GM12878 (cell line): ENCODE results near the gene ITSN2.

ENCODE experiments used
- BHLHE40 ChIP-seq, 2 experiments: fragments of 450-650 bp in 1 of 2; IDR thresholded peaks; 2 replicates each; pipeline ENCODE4 v1.6.1; 2011 to 2017; ENCODE audit warnings: low read depth in 2 of 2, borderline replicate concordance in 1 of 2, improper control_type of control experiment in 1 of 2, low read length in 1 of 2, mild to moderate bottlenecking in 1 of 2
- ESRRA ChIP-seq: IDR thresholded peaks from 2 replicates; pipeline ENCODE4 v1.6.1; 2012; ENCODE audit warnings: mild to moderate bottlenecking, low read length, improper control_type of control experiment
- EZH2 ChIP-seq: IDR thresholded peaks from 2 replicates; pipeline ENCODE4 v1.6.1; 2012; ENCODE audit warnings: low read depth, mild to moderate bottlenecking, control low read depth, inconsistent platforms, low read length, borderline replicate concordance; ENCODE audit not compliant: control insufficient read depth
- KDM1A ChIP-seq: fragments of 200-600 bp; sonication (generic); IDR thresholded peaks from 2 replicates; pipeline ENCODE4 v1.6.1; 2016; ENCODE audit warnings: borderline replicate concordance
- KLF5 ChIP-seq: fragments of 450-650 bp; IDR thresholded peaks from 2 replicates; pipeline ENCODE4 v1.6.1; 2014; ENCODE audit warnings: mild to moderate bottlenecking; ENCODE audit not compliant: partially characterized antibody
- POLR2AphosphoS5 ChIP-seq: IDR thresholded peaks from 2 replicates; pipeline ENCODE4 v1.6.1; 2011; ENCODE audit warnings: mild to moderate bottlenecking, low read length, inconsistent platforms
- RBBP5 ChIP-seq: fragments of 200-600 bp; sonication (generic); conservative IDR thresholded peaks from 2 replicates; pipeline ENCODE4 v1.6.1; 2016
- RCOR1 ChIP-seq: conservative IDR thresholded peaks from 2 replicates; pipeline ENCODE4 v1.6.1; 2012; ENCODE audit warnings: low read depth, low read length, improper control_type of control experiment
- TBL1XR1 ChIP-seq: IDR thresholded peaks from 2 replicates; pipeline ENCODE4 v1.6.1; 2012; ENCODE audit warnings: low read depth, low read length, improper control_type of control experiment
- YBX1 ChIP-seq: fragments of 450-650 bp; IDR thresholded peaks from 2 replicates; pipeline ENCODE4 v1.6.1; 2016; ENCODE audit warnings: antibody characterized with exemption
- TF ChIP-seq, protein P1 (sequence below), 3 experiments: IDR thresholded peaks in 2 of 3; conservative IDR thresholded peaks in 1 of 3; 2 replicates each; pipeline ENCODE4 v1.5.1; 2011; ENCODE audit warnings: low read depth in 3 of 3, low read length in 3 of 3, mild to moderate bottlenecking in 3 of 3, control low read depth in 2 of 3, moderate library complexity in 2 of 3, inconsistent platforms in 1 of 3, mixed read lengths in 1 of 3; ENCODE audit not compliant: control insufficient read depth in 2 of 3, insufficient read depth in 1 of 3; ENCODE audit errors: extremely low read depth in 1 of 3
- TF ChIP-seq, protein P2 (sequence below): fragments of 450-650 bp; IDR thresholded peaks from 2 replicates; pipeline ENCODE4 v1.6.1; 2017; ENCODE audit warnings: mild to moderate bottlenecking

DNA sequence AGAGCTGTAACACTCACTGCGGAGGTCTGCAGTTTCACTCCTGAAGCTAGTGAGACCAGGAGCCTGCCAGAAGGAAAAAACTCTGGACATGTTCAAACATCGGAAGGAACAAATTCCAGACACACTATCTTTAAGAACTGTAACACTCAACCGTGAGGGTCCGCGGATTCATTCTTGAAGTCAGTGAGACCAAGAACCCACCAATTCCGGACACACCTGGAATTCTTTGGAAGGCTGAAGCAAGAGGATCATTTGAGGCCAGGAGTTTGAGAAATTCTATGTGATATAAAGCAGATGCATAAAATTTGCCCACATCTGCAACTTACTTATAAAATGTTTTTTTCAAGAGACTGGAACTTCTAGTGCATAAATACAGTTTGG, 43.5 kb upstream of the ITSN2 start:
- TF ChIP-seq, protein P1, sequence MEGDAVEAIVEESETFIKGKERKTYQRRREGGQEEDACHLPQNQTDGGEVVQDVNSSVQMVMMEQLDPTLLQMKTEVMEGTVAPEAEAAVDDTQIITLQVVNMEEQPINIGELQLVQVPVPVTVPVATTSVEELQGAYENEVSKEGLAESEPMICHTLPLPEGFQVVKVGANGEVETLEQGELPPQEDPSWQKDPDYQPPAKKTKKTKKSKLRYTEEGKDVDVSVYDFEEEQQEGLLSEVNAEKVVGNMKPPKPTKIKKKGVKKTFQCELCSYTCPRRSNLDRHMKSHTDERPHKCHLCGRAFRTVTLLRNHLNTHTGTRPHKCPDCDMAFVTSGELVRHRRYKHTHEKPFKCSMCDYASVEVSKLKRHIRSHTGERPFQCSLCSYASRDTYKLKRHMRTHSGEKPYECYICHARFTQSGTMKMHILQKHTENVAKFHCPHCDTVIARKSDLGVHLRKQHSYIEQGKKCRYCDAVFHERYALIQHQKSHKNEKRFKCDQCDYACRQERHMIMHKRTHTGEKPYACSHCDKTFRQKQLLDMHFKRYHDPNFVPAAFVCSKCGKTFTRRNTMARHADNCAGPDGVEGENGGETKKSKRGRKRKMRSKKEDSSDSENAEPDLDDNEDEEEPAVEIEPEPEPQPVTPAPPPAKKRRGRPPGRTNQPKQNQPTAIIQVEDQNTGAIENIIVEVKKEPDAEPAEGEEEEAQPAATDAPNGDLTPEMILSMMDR (IDR thresholded peaks at IDR 0.05 in 2 of 3, conservative IDR thresholded peaks at IDR 0.05 in 1 of 3; ENCODE audit: control insufficient read depth in 2 of 3, extremely low read depth in 1 of 3, insufficient read depth in 1 of 3, low read depth in 3 of 3, low read length in 3 of 3): no peak
- TF ChIP-seq BHLHE40 (IDR thresholded peaks at IDR 0.05; ENCODE audit: borderline replicate concordance in 1 of 2, low read depth in 2 of 2, low read length in 1 of 2): no peak
- no peak for TF ChIP-seq RCOR1
- TF ChIP-seq EZH2: no peak
- TF ChIP-seq, protein P2, sequence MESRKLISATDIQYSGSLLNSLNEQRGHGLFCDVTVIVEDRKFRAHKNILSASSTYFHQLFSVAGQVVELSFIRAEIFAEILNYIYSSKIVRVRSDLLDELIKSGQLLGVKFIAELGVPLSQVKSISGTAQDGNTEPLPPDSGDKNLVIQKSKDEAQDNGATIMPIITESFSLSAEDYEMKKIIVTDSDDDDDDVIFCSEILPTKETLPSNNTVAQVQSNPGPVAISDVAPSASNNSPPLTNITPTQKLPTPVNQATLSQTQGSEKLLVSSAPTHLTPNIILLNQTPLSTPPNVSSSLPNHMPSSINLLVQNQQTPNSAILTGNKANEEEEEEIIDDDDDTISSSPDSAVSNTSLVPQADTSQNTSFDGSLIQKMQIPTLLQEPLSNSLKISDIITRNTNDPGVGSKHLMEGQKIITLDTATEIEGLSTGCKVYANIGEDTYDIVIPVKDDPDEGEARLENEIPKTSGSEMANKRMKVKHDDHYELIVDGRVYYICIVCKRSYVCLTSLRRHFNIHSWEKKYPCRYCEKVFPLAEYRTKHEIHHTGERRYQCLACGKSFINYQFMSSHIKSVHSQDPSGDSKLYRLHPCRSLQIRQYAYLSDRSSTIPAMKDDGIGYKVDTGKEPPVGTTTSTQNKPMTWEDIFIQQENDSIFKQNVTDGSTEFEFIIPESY: no peak
- no peak for TF ChIP-seq KLF5
- no peak for TF ChIP-seq KDM1A
- TF ChIP-seq POLR2AphosphoS5: no peak
- TF ChIP-seq ESRRA: no peak
- no peak for TF ChIP-seq YBX1
- no peak for TF ChIP-seq TBL1XR1
- no peak for TF ChIP-seq RBBP5
